Endometrial microvascular endothelial cells (primary cell): ENCODE results near the gene ISCA2. TPM values are rescaled to one million over a fixed set of nuclear protein-coding genes. Genes with fewer than 3 reads are reported as not detected.
"Not testable (repeated sequence)": the region's sequence is repeated elsewhere in the genome, so short reads cannot be mapped to it uniquely, and the experiment has no call there.

ENCODE experiments used
- in situ Hi-C: cut with HindIII; loops from 2 replicates; pipeline ENCODE4 v1.10.0; 2017; ENCODE audit warnings: low sequenced_read_pairs, low pct_unique_long_range_greater_than_20kb; ENCODE audit errors: inconsistent ontology term
- total RNA-seq: library from RNA; depleted of rRNA; stranded (reverse); fragments of >200 nt; gene quantifications from one replicate; pipeline ENCODE4 v1.2.3, GENCODE V29; 2015; ENCODE audit errors: inconsistent ontology term

Gene ISCA2
- total RNA-seq, 1 donor from 2014 or later = 12.0 TPM

- in situ Hi-C loops = no loop called here
These were observed 28.2 kb downstream of the ISCA2 start for GRCh38 chr14:74521756-74522155.

GRCh38 chr14:74522740-74523139 lies 29.2 kb downstream of the ISCA2 start:
- in situ Hi-C loops = no loop called here

- in situ Hi-C loops = no loop called here
These were observed 30.7 kb downstream of the ISCA2 start for GRCh38 chr14:74524076-74524811.

- in situ Hi-C loops = no loop called here
These were observed 31.2 kb downstream of the ISCA2 start for GRCh38 chr14:74524812-74525135.

GRCh38 chr14:74525361-74525851 lies 31.8 kb downstream of the ISCA2 start:
- in situ Hi-C loops = no loop called here

GRCh38 chr14:74526854-74527585 lies 33.5 kb downstream of the ISCA2 start:
- in situ Hi-C loops = no loop called here

- in situ Hi-C loops = no loop called here
These were observed 34.2 kb downstream of the ISCA2 start for GRCh38 chr14:74527736-74528280.

- in situ Hi-C loops = no loop called here
These were observed 34.8 kb downstream of the ISCA2 start for GRCh38 chr14:74528406-74528805.

- in situ Hi-C loops = no loop called here
These were observed 35.3 kb downstream of the ISCA2 start for GRCh38 chr14:74528886-74529285.

GRCh38 chr14:74531006-74531405 lies 37.4 kb downstream of the ISCA2 start:
- in situ Hi-C loops = no loop called here

- in situ Hi-C loops = no loop called here
These were observed 37.9 kb downstream of the ISCA2 start for GRCh38 chr14:74531467-74531866.

- in situ Hi-C loops = no loop called here
These were observed 38.7 kb downstream of the ISCA2 start for GRCh38 chr14:74532246-74532645.

- in situ Hi-C loops = no loop called here
These were observed 40.0 kb downstream of the ISCA2 start for GRCh38 chr14:74533576-74533975.

GRCh38 chr14:74535756-74536325 lies 42.3 kb downstream of the ISCA2 start:
- in situ Hi-C loops = no loop called here

- in situ Hi-C loops = not testable (repeated sequence)
These were observed 42.8 kb downstream of the ISCA2 start for GRCh38 chr14:74536336-74536735.

- in situ Hi-C loops = no loop called here
These were observed 45.1 kb downstream of the ISCA2 start for GRCh38 chr14:74538411-74539391.

- in situ Hi-C loops = no loop called here
These were observed 45.9 kb downstream of the ISCA2 start for GRCh38 chr14:74539503-74539902.

GRCh38 chr14:74541225-74541624 lies 47.7 kb downstream of the ISCA2 start:
- in situ Hi-C loops = no loop called here
